ENCODE results near the gene IFT122. TPM values are rescaled to one million over a fixed set of nuclear protein-coding genes. Genes with fewer than 3 reads are reported as not detected.

The IFT122 gene
- total RNA-seq, 1 donor from 2014 or later, result 37.9 TPM

- DNase-seq (ENCODE audit: low read depth in 2 of 2), result no peak
Measured at GRCh38 chr3:129555153-129555550, 115.1 kb downstream of the IFT122 start.

- no peak for DNase-seq (ENCODE audit: low read depth in 2 of 2)
Measured at GRCh38 chr3:129555616-129556357, 115.8 kb downstream of the IFT122 start.

DNA sequence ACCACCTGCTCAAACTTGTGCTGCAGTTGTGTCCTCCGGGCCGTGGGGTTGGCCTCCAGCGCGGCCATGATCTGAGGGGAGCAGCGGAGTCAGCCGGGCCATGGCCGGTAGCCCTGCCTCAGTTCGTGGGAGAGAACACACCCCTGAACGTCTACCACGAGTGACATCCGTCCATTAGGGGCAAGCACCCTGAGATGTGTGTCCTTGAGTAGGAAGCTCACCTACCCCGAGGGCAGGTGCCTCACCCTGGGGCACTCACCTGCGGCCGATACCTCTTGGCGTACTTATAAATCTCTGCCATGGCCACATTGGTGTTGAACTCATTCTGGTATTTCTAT, 116.3 kb downstream of the IFT122 start:
- no peak for DNase-seq (ENCODE audit: low read depth in 2 of 2)

GRCh38 chr3:129556890-129557547, 117.0 kb downstream of the IFT122 start:
- DNase-seq (ENCODE audit: low read depth in 2 of 2), result no peak

DNA sequence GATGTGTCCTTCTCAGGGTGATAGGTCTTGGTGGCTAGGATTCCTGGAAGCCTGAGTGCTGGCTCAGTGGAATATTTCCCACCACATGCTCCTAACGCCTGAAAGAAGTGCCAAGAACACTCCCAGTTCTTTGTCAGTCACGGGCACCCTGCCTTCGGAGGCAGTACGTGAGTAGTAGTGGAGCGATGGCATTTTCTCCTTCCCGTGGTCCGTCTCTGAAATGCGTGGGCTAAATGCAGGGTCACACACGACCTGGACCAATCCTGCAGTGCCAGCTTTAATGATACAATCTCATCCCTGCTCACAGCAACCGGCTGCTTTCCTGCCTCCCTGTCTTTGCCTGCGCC, 117.5 kb downstream of the IFT122 start:
- DNase-seq (ENCODE audit: low read depth in 2 of 2), result no peak

GRCh38 chr3:129558081-129558771, 118.2 kb downstream of the IFT122 start:
- no peak for DNase-seq (ENCODE audit: low read depth in 2 of 2)

DNA sequence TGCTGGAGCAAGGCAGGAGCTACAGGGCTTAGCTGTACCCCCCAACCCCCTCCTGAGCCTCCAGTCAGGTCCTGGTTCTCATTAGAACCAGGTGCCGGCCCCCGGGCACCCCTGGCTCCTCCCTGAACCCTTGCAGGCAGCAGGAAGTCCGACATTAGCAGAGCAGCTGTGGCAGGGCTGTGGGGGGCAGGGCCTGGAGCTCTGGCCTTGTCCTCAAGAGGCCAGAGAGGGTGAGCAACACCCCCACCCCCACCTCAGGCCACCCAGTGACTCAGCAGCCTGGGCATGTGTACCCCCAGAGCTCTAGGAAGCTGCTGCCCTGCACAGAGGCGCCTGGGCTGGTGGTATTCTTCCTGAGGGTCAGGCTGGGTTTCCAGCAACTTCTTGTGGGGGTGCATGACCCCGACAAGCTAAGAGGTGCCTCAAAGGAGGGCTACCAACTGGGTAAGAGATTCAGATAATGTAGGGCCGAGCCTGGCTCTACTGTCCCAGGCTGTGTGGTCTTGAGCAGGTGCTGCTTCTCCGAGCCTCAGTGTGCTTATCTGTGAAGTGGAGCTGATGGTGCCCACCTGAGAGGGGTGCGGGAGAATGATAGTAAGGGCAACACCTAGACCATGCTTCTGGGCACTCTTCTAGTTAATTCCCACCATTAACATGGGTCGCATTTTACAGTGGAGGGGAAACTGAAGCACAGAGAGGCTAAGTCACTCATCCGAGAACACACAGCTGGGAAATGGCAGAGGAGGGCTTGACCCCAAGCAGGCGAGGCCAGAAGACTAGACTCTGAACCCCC, 118.9 kb downstream of the IFT122 start:
- DNase-seq (ENCODE audit: low read depth in 2 of 2), result peak in 1 of 2 donors; percentile 79

DNA sequence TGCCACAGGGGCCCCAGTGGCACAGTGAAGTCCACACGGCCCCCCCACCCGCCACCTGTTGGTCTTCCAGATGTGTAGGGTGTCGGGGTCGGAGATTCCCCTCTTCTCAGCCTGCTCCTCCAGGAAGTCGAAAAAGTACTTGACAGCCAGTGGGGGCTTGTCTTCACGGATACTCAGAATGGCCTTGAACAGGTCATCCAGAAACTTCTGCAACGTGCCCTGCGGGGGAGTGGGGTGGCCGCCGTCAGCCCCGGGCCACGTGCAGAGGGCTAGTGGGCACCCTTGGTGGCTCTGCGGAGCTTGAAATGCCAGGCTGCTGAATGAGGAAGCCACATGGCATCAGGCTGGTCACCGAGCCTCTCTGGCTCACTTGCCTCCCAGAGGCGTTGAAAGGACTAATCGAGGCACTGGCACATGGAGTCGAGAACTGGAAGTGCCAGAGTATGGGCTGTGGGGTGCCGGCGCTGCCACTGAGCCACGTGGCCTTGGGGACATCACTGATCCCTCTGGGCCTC, 119.6 kb downstream of the IFT122 start:
- DNase-seq (ENCODE audit: low read depth in 2 of 2), result no peak

- peak in 1 of 2 donors; percentile 43 for DNase-seq (ENCODE audit: low read depth in 2 of 2)
Measured at GRCh38 chr3:129560269-129560787, 120.3 kb downstream of the IFT122 start.

DNA sequence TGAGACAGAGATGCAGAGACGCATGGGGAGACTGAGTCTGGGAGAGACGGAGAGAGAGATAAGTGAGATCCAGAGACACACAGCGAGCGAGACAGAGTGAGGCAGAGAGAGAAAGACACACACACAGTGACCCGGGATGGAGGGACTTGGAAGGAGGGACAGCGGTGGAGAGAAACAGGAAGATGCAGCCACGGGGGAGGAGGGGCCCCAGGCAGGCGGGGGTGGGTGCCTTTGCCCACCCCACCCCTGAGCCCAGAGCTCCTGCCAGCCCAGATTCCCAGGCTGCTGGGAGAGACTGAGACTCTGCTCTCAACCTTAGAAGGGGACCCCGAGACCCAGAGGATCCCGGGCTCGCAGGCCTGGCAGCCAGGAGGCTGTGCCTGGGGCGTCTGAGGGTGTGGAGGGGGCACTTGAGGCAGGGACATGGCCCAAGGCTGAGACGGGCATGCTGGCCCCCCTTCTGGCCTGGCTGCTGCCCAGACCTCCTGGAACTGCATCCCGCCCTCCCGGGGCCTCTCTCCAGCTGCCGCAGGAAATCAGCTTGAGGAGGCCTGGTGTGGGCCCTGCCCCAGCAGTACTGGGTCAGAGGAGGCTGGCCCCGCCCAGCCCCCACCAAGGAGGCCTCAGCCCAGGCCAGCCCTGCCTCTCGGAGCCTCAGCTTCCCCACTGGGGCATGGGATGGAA, 121.0 kb downstream of the IFT122 start:
- DNase-seq (ENCODE audit: low read depth in 2 of 2), result peak in 1 of 2 donors; percentile 85

DNA sequence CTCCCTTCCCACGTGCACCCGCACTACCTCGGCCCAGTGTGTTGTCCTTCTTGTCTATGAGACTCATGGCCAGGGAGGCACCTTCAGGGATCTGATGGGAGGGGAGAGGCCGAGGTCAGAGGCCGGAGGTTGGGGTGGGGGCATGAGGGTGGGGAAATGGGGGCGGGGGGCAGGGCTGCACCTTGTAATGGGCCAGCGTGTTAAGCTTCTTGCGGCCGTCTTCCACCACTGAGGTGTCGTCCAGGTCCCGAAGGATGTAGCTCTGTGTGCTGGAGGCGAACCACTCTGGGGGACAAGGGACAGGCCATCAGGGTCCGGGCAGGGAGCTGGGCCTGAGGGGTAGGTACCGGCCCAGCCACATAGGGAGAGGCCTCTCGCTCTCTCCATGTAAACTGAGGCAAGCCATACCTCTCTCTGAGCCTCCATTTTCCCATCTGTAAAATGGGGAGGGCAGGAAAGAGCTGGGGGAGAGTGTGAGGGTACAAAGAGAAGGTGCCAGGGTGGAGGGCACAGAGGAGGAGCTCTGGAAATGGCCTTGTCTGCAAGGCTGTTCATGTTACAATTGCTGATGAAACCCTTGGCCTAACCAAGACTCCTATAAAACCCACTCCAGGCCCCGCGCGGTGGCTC, 121.7 kb downstream of the IFT122 start:
- no peak for DNase-seq (ENCODE audit: low read depth in 2 of 2)

DNA sequence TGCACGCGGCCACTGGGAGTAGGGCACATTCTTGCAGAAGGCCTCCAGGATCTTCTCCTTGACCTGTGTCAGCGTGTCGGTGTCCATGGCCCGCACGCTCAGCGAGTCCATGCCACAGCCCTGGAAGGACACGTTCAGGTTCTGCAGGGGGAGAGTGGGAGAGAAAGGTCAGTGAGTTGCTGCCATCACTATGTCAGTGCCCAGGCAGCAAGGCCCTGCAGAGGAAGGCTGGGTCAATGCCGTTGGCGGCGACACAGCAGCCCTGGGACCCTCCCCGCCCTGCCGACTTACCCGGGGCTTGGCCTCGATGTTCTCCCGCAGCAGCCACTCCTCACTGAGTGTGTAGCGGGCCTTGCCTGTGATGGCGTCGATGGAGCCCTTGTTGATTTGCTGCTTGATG, 122.8 kb downstream of the IFT122 start:
- no peak for DNase-seq (ENCODE audit: low read depth in 2 of 2)

GRCh38 chr3:129563332-129563731, 123.3 kb downstream of the IFT122 start:
- DNase-seq (ENCODE audit: low read depth in 2 of 2), result no peak

DNA sequence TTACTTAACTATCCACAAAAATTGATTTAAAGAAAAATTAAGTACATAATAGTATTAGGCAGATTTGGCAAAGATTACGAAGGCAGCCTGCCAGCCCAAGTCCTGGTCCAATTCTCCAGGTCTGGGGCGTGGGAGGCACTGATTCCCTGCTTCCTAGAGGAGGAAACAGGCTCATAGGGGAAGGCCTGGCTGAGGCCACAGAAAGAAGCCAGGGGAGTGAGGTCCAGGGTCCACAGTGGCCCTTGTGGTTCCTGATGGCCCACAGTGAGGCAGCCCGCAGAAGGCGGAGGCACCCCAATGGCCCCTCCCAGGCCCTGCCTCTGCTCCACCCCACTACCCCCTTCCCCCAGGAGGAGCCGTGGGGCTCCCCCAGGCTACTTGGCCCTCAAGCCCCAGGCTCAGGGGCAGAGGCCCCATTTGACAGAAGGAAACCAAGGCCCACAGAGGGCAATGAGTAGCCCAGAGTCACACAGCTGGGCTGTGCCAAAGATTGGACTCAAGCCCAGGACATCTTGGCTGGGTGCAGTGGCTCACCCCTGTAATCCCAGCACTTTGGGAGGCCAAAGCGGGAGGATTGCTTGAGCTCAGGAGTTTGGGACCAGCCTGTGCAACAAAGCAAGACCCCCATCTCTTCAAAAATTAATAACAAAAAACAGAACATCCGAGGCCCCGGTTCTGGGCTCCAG, 124.0 kb downstream of the IFT122 start:
- DNase-seq (ENCODE audit: low read depth in 2 of 2), result no peak

DNA sequence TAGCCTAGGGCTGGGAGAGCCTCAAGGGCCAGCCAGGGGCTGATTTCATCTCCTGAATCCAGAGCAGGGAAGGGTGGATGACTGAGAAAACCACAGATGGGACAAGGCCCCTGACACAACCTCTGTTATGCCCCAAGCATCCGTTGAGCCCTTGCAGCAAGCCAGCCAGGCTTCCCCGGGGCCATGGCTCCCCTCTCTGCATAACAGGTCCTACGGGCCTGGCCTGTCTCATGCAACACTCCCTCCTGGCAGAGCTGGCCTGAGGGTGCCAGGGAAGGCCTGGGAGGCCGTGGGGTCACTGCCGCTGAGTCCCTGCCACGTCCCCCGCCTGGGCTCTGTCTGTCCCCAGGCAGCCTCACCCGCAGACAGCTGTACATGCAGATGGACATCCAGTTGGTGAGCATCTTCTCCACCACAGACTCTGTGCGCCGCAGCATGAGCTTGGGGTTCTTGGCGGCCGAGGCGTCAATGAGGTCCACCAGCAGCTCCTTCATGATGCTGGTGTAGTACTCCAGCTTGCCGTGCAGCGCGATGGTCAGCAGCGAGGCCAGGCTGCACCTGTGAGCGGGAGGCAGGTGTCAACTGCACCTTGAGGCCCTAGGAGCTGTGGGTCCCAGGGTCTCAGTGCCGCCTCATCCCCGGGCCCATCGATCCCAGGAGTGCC, 125.1 kb downstream of the IFT122 start:
- no peak for DNase-seq (ENCODE audit: low read depth in 2 of 2)

DNA sequence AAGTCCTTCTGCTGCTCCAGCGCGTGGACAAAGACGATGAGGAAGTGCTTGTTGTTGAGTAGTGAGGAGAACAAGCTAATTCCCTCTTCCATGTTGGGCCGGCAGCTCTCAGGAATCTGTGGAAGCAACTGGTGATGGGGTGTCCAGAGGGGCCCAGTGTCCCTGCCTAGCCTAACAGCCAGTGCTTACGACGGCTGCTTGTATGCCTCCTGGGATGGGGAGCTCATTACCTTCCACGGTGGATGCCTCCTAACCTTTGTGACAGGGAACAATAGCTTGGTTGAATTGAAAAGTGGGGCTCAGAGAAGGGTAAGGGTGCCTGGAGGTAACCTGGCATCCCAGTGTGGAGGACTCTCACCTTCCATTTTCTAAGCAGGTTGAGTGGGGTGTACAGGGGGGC, 125.9 kb downstream of the IFT122 start:
- DNase-seq (ENCODE audit: low read depth in 2 of 2), result no peak

- no peak for DNase-seq (ENCODE audit: low read depth in 2 of 2)
Measured at GRCh38 chr3:129567176-129567705, 127.2 kb downstream of the IFT122 start.

DNA sequence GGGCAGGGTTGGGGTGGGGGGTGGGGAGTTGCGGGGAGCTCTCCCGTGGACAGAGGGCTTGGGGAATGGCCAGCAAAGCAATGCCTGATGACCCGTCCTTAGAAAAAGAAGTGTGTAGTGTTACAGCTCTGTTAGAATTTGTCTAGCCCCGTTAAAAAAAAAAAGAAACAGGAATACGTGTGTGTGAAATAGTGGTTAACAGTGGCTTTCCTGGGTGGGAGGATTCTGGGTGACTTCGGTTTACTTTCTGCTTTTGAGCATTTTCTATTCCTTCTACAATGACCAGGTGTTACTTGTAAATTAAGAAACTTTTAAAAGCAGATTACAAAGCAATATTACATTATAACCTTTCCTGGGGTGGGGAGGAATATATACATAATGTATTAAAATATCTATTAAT, 127.9 kb downstream of the IFT122 start:
- DNase-seq (ENCODE audit: low read depth in 2 of 2), result no peak

- no peak for DNase-seq (ENCODE audit: low read depth in 2 of 2)
Measured at GRCh38 chr3:129569856-129570255, 129.8 kb downstream of the IFT122 start.
